Umbilical cord (tissue), 2 donors: Measurements from ENCODE around the gene MYH10. TPM values are rescaled to one million over a fixed set of nuclear protein-coding genes. Genes with fewer than 3 reads are reported as not detected.

Experiments
- DNase-seq: peaks from one replicate; pipeline ENCODE4 v3.0.0-alpha.2; 2015; ENCODE audit warnings: low spot score
- total RNA-seq: library from RNA; depleted of rRNA; stranded (reverse); fragments of >200 nt; gene quantifications from one replicate; pipeline ENCODE4 v1.2.3, GENCODE V29; 2014; ENCODE audit warnings: low replicate concordance; ENCODE audit not compliant: insufficient read depth

Gene MYH10
- total RNA-seq, 1 donor from 2014 or later, result 201 TPM

DNA sequence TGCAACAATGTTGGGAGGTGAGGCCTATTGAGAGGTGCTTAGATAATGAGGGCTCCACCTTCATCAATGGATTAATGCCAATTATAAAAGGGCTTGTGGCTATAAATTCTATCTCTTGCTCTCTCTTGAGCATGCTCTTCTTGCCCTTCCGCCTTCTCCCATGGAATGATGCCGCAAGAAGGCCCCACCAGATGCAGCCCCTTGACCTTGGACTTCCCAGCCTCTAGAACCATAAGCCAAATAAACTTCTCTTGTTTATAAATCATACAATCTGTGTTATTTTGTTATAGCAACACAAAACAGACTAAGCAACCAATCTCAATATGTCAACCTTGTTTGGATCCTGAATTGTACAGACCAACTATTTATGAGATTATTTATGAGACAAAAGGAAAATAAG, 20.0 kb downstream of the MYH10 start:
- no peak for DNase-seq

DNA sequence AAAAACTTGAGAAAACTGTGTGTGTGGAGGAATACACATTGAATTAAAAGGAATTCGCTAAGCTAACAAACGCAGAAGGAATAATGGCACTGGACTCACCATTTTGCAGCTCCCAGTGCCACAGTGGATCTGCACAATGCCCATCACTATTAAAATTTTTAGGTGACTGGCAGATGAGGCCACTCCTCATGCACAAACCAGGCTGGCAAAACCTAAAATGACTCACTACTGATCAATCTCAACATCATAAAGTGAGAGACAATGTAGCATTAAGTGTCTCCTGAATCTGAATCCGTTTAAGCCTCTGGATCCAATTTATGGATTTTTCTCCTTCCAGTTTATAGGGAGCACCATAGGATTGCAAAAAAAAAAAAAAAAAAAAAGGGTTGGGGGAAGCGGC, 20.6 kb downstream of the MYH10 start:
- no peak for DNase-seq

DNA sequence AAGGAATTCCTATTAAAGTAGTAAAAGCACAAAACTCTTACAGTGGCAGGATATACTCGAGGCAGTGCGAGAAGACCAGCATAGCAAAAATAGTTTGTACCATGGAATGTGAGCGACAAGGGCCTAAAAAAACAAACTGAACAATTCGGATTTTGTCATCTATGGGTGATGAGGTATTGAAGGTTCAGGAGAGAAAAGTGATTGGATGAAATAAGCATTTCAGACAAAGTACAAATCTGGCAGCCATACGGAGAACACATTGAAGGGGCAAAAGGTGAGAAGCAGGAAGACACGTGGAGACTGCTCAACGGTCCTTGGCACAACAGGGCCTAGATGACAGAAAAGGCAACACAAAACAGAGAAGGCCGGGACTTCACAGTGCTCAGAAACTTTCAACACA, 22.5 kb downstream of the MYH10 start:
- peak; percentile 35 for DNase-seq

DNA sequence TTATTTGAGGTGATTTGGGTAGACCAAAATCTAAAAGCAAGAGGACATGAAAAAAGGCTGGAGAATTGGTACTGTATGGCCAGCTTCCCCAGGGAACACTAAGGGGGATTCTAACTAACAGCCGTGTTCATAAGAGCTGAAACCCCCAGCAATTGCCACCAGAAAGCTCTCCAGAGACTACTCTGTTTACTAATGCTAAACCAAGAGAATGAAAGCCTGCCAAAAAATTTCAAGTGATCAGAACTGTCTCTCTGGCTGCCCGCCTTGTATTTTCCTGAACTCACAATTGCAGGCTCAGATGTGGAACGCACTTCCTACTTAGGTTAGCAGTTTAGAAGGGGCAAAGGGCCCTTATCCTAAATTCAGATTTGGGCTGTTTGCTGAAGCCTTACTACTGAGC, 24.1 kb downstream of the MYH10 start:
- DNase-seq, result peak; percentile 55

DNA sequence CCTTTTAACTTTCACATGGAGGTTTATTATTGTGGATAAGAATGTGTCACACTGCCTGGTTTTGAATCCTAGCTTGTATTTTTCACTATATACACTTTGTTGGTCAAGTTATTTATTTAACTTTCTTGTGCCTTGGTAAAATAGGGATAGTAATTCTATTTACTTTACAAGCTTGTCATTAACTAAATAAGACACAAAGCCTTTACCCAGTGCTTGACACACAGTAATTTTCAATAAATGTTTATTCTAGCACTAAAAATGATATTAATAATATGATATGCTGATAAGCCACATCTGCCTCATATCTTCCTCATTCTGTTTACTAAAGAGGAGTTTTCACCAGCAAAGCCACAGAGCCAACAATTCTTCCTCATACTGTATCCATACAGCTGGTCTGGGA, 27.8 kb downstream of the MYH10 start:
- DNase-seq, result no peak

DNA sequence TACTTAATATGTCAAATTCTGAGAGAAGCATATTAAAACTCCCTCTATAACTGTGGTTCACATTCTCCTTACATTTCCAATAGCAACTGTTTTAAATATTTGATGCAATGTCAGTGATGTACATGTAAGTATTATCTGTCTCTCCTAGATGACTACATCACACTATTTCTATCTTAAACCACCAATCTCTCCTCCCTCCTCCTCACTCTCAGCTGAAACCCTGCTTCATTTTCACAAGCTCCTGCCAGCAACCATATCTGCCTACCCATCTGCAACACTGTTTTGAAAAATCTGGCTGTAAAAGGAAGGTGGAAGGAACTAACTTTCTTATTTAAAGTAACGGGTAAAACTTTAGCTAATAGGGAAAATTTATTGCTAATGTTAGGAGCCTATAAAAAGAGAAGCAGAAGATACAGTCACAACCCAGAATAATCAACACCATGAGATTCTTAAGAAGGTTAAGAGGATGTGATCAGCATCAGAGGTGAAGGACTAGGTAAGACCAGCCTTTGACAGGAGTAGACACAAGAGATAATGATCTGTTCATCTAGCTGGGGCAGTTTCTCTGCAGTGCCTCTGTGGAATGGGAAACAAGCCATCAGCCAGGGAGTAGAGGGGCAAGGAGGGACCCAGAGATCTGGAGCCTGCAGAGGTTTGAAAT, 31.0 kb downstream of the MYH10 start:
- no peak for DNase-seq

DNA sequence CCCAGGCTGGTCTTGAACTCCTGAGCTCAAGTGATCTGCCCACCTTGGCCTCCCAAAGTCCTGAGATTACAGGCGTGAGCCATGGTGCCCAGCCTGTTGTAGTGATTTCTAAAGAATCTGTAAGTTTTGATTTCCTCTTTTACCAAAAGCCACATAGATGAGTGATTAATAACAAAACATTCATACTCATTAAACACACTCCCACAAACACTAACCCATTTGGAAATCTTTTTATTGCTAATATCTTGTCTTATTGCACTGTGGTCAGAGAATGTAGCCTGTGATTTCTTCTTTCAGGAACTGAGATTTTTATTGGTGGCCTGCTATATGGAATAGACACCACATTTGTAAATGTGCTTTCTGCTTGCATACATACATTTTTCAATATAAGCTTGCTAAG, 31.6 kb downstream of the MYH10 start:
- no peak for DNase-seq

DNA sequence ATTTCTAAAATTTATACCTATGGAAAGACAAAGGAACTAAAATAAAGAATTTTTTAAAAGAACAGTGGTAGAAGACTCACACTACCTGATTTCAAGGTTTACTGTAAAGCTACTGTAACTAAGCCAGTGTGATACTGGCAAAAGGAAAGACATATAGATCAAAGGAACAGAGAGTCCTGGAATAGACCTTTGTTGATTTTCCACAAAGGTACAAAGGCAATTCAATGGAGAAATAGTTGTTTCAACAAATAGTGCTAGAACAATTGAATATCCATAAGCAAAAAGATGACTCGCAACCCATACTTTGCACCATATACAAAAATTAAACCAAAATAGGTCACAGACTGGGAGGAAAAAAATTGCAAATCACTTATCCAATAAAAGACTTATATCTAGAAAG, 36.7 kb downstream of the MYH10 start:
- DNase-seq, result no peak

DNA sequence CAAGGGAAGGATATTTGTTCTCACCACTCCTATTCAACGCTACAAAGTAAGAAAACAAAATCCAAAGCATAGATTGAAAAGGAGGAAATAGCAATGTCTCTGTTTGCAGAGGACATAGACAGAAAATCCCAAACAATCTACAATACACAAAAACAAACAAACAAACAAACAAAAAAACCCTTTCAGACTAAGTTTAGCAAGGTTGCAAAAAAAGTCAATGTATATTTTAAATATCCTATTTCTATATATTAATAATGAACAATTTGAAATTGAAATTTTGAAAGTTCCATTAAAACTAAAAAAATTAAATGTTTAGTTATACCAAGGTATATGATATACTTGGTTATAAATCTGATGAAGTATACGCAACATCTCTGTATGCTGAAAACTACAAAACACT, 37.2 kb downstream of the MYH10 start:
- DNase-seq, result no peak

DNA sequence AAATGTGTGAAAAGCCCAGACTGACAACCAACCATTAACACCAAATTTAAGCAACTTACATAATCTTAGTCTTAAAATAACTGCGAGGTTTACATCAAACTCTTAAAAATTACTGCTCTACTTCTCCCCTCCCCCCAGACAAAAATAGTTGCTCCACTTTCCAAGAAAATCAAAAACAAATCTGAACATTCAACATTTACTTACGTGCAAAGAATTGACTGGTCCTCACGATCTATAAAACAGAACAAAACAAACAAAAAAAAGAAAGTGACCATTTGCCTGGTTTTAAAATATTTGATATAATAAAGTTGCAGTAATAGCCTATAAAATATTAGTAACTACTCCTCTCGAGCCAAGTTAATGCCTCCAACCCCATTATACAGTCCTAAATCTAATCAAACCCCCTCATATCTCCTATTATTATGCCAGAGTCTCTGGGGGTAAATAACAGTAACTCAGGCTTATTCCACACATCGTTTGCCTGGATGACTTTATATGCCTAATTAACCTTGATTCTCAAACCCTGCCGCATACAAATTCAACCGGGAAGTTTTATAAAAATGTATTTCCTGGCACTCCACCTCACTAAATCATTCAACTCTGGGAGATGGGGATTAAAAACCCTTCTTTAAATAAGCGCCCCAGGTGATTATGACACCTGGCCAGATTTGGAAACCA, 41.5 kb downstream of the MYH10 start:
- DNase-seq, result no peak

DNA sequence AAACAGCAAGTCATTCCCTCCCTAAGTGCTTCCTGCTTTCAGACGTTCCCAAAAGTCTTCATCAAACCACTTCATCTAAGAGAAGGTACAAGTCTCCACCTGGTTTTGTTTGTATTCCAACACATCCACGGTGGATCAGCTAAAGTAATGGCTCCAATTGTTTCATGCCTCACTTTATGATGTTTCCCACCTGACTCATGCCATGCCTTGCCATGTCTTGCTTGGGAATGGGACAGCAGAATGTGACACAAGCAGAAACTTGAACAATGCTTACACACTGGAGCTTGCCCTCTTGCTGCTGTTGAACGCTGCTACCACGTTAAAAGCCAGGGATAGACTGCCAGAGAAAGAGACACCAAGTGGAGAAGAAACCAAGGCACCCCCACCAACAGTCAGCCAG, 43.8 kb downstream of the MYH10 start:
- DNase-seq, result no peak

DNA sequence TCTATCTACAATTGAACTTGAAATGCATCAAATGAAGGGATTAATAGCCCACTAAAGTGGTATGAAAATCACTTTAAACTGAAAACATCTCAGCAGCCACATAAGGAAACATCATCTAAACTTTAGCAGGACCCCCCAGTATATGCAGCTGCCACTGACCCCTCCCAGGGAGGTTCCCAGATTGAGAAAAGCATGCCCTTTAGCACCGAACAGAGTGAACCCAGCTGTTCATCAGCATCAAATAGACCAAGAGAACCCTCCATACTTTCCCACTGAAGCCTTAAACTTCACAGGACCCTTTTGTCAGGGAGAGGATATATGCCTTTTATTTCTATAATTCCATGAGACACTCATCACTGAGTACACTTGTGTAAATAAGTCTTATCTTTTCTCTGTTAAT, 44.6 kb downstream of the MYH10 start:
- DNase-seq, result no peak

DNA sequence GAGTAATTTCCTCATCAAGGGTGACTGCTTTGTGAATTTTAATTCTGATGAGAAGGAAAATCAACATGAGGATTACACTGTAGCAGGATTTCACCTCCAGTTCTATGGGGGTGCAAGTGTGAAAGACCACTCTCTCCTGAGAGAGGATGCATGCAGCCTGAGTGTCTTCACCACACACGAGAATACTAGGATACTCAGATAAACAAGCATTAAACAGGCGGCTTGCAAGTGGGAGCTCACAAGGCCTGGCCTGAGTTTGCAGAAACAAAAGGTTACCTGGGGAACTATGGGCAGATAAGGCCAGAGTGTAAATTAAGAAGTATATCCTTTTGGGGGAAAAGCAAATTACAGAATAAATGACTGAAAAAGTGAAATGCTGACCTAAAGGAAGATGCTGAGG, 46.6 kb downstream of the MYH10 start:
- no peak for DNase-seq

DNA sequence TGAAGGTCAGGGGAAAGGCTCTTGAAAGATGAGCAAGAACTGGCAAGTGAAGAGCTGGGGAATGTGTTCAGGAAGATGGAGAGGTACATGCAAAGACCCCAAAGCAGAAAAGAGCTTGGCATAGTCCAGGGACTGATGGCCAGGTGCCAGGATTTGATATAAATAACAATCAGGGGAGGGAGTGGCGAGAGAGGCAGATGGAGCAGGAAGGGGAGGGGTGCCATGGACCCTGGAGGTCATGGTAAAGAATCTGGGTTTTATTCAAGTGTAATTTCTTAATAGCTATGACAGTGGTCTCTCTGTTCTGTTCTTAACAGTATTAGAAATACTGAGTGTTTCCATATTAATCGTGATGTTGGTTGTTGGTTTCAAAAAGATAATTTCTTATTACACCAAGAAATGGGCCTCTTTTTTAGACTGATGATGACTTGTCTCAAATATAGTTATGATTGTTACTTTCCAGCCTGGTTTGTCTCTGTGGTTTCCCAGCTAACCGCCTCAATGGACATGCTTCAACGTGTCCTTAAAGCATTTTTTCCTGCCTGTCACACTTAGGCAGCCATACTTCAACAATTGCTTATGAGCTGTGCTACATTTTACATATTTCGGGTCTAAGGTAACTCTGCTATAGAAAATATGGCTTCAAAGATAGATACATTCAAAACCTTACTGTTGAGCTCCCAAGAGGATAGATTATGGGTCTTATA, 49.4 kb downstream of the MYH10 start:
- peak; percentile 66 for DNase-seq

DNA sequence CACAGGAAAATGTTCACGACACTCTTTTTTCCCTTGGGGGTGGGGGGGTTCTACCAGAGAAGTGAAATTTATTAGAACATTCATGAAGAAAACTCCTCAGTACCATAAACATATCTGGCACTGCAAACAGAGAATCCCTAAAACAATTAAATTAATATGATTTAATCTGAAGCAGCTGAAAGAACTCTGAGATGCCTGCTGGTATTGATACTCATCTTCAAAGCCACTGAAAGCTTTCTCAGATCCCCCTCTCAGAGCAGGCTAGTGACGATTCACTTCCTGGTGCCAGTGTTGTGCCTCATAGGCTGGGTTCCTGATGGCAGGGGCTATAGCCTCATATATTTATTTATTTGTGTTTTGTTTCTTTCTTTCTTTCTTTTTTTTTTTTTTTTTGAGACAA, 52.7 kb downstream of the MYH10 start:
- DNase-seq, result no peak

DNA sequence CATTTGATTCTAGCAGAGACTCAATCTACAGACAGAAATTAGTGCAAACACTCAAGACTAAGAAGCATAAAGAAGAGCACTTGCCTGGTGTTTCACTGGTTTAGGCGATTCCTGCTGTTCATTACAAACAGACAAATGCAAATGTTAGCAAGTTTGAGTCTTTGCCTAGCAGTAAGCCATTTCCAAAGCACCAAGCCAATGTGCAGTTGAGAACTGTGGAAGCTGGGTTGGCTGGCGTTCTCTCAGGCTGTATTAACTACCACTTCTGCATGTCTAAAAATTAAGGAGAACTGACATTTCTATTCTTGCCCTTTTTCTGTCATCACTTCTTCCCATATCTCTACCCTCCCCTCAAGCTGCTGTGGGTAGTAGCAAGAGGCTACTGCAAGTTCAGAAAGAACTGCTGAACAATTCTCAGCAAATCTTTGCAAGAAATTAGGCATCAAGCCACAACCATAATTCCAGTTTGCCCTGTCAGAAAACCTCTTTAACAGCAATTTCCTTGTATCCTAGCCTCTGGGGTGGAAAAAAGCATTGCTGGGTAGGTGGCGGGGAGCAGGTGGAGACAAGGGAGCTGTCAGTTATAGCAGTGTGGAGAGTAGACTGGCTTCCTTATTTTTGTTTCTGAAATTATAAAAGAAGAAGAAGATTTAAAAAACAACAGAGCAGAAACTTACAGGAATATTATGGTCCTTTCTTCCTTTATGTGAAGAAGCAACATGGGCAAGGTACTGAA, 53.8 kb downstream of the MYH10 start:
- DNase-seq, result no peak

DNA sequence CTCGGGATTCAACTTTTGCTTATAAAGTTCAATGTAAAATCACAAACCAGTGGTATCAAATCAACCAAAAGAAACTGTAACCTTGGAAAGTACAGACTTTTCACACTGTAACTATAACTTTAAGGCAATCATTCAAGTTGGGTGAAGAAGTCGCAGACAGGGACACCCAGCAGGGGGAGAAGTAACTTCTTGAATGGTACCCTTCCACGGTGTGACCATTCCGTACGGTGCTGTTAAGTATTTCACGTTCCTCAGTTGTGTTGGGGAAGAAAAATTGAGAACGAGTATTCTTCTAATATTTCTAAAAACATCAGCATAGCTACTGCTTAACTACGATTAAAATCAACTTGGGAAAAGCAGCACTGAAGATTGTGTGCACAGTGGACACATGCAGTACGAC, 55.8 kb downstream of the MYH10 start:
- DNase-seq, result no peak

DNA sequence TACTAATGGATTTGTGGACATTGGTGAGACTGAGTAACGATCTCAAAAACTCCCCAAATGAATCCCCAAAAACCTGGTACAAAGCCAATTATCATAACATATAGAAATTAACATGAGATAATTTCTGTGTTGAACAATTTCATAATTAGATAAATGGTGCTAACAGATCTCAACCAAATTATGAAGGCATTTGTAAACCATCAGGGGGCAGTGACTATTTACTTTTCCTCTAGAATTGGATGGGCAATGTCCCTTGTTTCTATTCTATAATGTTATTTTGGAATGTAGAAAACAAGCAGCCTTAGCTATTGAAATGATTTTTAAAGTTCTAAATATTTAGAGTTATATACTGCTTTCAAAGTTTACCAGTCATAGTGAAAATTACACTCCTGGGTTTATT, 57.8 kb downstream of the MYH10 start:
- no peak for DNase-seq

DNA sequence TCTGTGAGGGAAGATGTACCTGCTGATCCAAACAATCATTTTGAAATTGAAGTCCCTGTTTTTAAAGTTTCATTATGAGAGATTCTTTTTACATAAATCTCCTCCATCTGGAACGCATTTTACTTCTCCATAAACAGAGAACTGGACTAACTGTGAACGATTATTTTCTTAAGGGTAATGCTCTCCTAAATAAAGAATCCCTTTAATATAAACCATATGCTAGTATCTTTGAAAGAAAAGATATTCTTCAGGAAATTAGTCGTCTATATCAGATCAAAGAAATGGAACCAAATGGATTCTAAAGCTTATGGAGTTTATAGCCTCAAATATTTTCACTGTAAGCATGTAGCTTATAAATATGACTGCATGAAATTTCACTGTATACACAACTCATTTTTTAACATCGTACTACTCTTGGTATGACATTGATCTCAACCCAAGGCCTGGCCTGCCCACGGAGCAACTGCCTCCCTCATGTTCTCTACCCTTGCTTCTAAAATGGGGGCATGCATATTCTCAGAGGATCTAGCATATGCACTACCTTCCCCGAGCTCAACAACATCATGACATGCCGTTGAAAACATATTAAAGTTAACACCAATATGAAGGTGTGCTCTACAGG, 66.4 kb downstream of the MYH10 start:
- DNase-seq, result peak; percentile 85

DNA sequence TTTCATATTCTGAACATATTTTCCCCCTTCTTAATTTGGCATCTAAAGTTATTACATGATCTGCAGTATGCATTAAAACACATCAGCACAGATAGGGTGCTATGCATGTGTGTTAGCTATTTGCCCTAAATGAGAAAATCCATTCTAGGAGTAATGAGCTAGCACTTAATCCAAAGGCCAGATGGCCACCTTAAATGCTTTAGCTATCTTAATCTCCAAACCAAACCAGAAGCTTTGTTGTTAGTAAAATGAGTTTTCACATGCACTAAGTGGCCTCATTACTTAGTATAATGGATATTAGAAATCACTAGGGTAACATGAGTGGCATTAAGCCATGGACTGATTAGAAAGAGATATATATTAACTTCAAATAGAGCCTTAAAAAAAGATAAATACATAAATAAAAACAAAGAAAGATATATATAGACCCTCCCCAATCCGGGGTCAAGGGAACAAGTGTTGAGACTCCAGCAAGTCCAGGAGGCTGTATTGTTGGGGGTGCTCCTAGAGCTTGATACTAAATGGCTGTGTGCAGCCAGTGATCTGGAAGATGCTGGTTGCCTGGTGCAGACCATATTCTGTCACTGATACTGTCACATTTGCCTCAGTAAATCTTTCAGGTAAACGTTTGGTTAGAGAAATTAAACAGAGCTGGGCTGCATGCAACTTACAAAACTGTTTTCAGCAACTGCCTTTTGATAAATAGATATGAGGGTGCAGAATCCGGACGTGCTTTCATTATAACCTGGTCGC, 67.3 kb downstream of the MYH10 start:
- no peak for DNase-seq

DNA sequence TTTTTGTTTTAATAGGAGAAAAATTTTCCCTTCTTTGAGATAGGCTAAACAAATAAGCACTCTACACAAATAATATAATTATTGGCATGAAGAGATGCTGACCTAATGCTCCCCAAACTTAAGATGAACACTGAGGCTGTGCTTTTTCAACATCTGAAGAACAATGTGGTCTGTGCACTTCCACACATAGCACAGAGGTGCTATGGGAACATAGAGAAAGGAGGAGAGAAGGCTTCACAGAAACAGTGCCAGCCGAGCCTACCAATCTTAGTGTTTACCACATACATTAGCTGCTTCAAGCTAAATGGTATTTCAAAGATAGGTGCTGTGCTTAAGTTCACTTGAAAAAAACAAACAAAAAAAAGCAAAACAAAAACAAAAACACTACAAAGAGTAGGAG, 72.4 kb downstream of the MYH10 start:
- no peak for DNase-seq
